IMR-90 (cell line): Measurements from ENCODE around the gene PSD. TPM values are rescaled to one million over a fixed set of nuclear protein-coding genes. Genes with fewer than 3 reads are reported as not detected.

ENCODE experiments used
- ATAC-seq: fragments of 200-7000 bp; cut with Tn5 transposase; 2 replicates; pipeline ENCODE4 v1.9.1; 2020; ENCODE audit warnings: low read depth, mild to moderate bottlenecking, moderate library complexity
- BruUV-seq: library from RNA; stranded (reverse); fragments of 400-500 nt; replicated peaks from 2 replicates; lab custom pipeline; 2021; lab: Mats Ljungman, UMichigan
- CTCF ChIA-PET: fragments of 300-600 bp; formaldehyde crosslinking; extraction: SDS; loops from one replicate; lab custom pipeline; 2021; ENCODE audit warnings: antibody characterized with exemption; lab: Yijun Ruan, JAX
- POLR2A ChIA-PET: fragments of 300-600 bp; sonication (Branson Sonifier 250); formaldehyde crosslinking; loops from one replicate; lab custom pipeline; 2022; ENCODE audit warnings: antibody characterized with exemption; ENCODE audit not compliant: unreplicated experiment; lab: Charles Lee
- DNase-seq: peaks from one replicate; pipeline ENCODE4 v3.0.0; 2013
- H2AFZ ChIP-seq: replicated peaks from 2 replicates; pipeline ENCODE3; 2013; ENCODE audit warnings: low read length, mild to moderate bottlenecking; ENCODE audit not compliant: poor library complexity
- H2AK5ac ChIP-seq: 2 replicates; pipeline ENCODE4 v1.6.1; 2013; ENCODE audit warnings: low read depth, low read length, inconsistent platforms
- H2AK9ac ChIP-seq: replicated peaks from 2 replicates; pipeline ENCODE3; 2013; ENCODE audit warnings: mild to moderate bottlenecking, low read depth, low read length, moderate library complexity; ENCODE audit not compliant: poor library complexity
- H2BK120ac ChIP-seq: 2 replicates; pipeline ENCODE4 v1.6.1; 2013; ENCODE audit warnings: low read depth, low read length, inconsistent platforms
- H2BK15ac ChIP-seq: 3 replicates; pipeline ENCODE4 v1.6.1; 2013; ENCODE audit warnings: low read depth, low read length, inconsistent platforms
- H2BK20ac ChIP-seq: 2 replicates; pipeline ENCODE4 v1.6.1; 2013; ENCODE audit warnings: low read depth, mild to moderate bottlenecking, inconsistent platforms, low read length, moderate library complexity
- H2BK5ac ChIP-seq: 2 replicates; pipeline ENCODE4 v1.6.1; 2013; ENCODE audit warnings: mild to moderate bottlenecking, low read depth, low read length, inconsistent platforms; ENCODE audit not compliant: poor library complexity, severe bottlenecking
- H3K14ac ChIP-seq: replicated peaks from 2 replicates; pipeline ENCODE4 v1.6.1; 2013; ENCODE audit warnings: low read depth, low read length, inconsistent platforms
- H3K18ac ChIP-seq: 2 replicates; pipeline ENCODE4 v1.6.1; 2013; ENCODE audit warnings: low read depth, low read length, control low read depth
- H3K23ac ChIP-seq: 2 replicates; pipeline ENCODE4 v1.6.1; 2013; ENCODE audit warnings: low read depth, low read length, inconsistent platforms
- H3K27ac ChIP-seq: 2 replicates; pipeline ENCODE4 v1.5.1; 2013; ENCODE audit warnings: mild to moderate bottlenecking, control low read depth, low read length; ENCODE audit not compliant: insufficient read depth
- H3K27me3 ChIP-seq: 2 replicates; pipeline ENCODE4 v1.6.1; 2013; ENCODE audit warnings: low read length; ENCODE audit not compliant: control insufficient read depth, insufficient read depth
- H3K36me3 ChIP-seq: 2 replicates; pipeline ENCODE4 v1.6.1; 2013; ENCODE audit warnings: low read length, mixed read lengths; ENCODE audit not compliant: control insufficient read depth, insufficient read depth
- H3K4ac ChIP-seq: 2 replicates; pipeline ENCODE4 v1.6.1; 2013; ENCODE audit warnings: low read depth, low read length, inconsistent platforms
- H3K4me1 ChIP-seq: 2 replicates; pipeline ENCODE4 v1.6.1; 2013; ENCODE audit warnings: low read length, mixed read lengths; ENCODE audit not compliant: control insufficient read depth, insufficient read depth
- H3K4me2 ChIP-seq: 2 replicates; pipeline ENCODE4 v1.6.1; 2013; ENCODE audit warnings: low read depth, mild to moderate bottlenecking, control low read depth, low read length, moderate library complexity
- H3K4me3 ChIP-seq: 2 replicates; pipeline ENCODE4 v1.5.1; 2013; ENCODE audit warnings: low read depth, mild to moderate bottlenecking, control low read depth, low read length, moderate library complexity; ENCODE audit not compliant: insufficient read depth
- H3K56ac ChIP-seq: 2 replicates; pipeline ENCODE4 v1.6.1; 2013; ENCODE audit warnings: low read length, inconsistent platforms; ENCODE audit not compliant: insufficient read depth; ENCODE audit errors: extremely low read depth
- H3K79me1 ChIP-seq, 2 experiments: 2 replicates each; pipeline ENCODE4 v1.6.1; 2013; ENCODE audit warnings: low read length in 2 of 2, inconsistent platforms in 1 of 2, low read depth in 1 of 2
- H3K9ac ChIP-seq: 2 replicates; pipeline ENCODE4 v1.6.1; 2013; ENCODE audit warnings: low read depth, low read length, control low read depth
- H3K9me1 ChIP-seq: 2 replicates; pipeline ENCODE4 v1.6.1; 2013; ENCODE audit warnings: low read length, inconsistent platforms; ENCODE audit not compliant: insufficient read depth
- H3K9me3 ChIP-seq: 2 replicates; pipeline ENCODE4 v1.6.1; 2013; ENCODE audit warnings: low read length; ENCODE audit not compliant: control insufficient read depth, insufficient read depth
- H4K20me1 ChIP-seq: 2 replicates; pipeline ENCODE4 v1.6.1; 2013; ENCODE audit warnings: low read length, inconsistent platforms; ENCODE audit not compliant: insufficient read depth
- H4K5ac ChIP-seq: 2 replicates; pipeline ENCODE4 v1.6.1; 2013; ENCODE audit warnings: mild to moderate bottlenecking, low read depth, low read length, control low read depth
- H4K8ac ChIP-seq, 2 experiments: 2 replicates each; pipeline ENCODE4 v1.6.1; 2013; ENCODE audit warnings: low read depth in 2 of 2, low read length in 2 of 2, control low read depth in 1 of 2, inconsistent platforms in 1 of 2
- H4K91ac ChIP-seq: 2 replicates; pipeline ENCODE4 v1.6.1; 2013; ENCODE audit warnings: low read depth, low read length, inconsistent platforms; ENCODE audit not compliant: insufficient read depth
- MAZ ChIP-seq: IDR thresholded peaks from 2 replicates; pipeline ENCODE4 v1.6.1; 2012; ENCODE audit warnings: low read depth, mild to moderate bottlenecking, low read length, improper control_type of control experiment, moderate library complexity, borderline replicate concordance
- MXI1 ChIP-seq: IDR thresholded peaks from 2 replicates; pipeline ENCODE4 v1.6.1; 2012; ENCODE audit warnings: low read depth, mild to moderate bottlenecking, low read length, moderate library complexity, borderline replicate concordance
- NFE2L2 ChIP-seq: fragments of 150-350 bp; IDR thresholded peaks from 2 replicates; pipeline ENCODE4 v1.6.1; 2016; ENCODE audit warnings: low read depth, mild to moderate bottlenecking, low read length
- POLR2A ChIP-seq: IDR thresholded peaks from 2 replicates; pipeline ENCODE4 v1.6.1; 2012; ENCODE audit warnings: mild to moderate bottlenecking, low read depth, low read length
- WGBS, 2 experiments: methylation state at CpG; one replicate each; pipeline versions ENCODE4 v1.1.5 to v1.1.7; 2013; ENCODE audit warnings: missing lambda C conversion rate in 2 of 2; ENCODE audit not compliant: insufficient read length in 1 of 2; ENCODE audit errors: extremely low coverage in 2 of 2; 5-methylcytosine and 5-hydroxymethylcytosine counted together
- dilution Hi-C: fragments of 300-500 bp; cut with HindIII; formaldehyde crosslinking; loops from one replicate; pipeline ENCODE4 v1.14.3; 2018; ENCODE audit warnings: low sequenced_read_pairs; ENCODE audit not compliant: unreplicated experiment
- in situ Hi-C: fragments of 300-500 bp; cut with MboI; formaldehyde crosslinking; loops from 3 replicates; pipeline ENCODE4 v1.14.3; 2019; ENCODE audit warnings: low sequenced_read_pairs, inconsistent platforms, mixed read lengths
- intact Hi-C: fragments of 100-400 bp; cut with micrococcal nuclease; formaldehyde crosslinking; loops from 2 replicates; pipeline ENCODE4 v1.10.0; 2022
- polyA plus RNA-seq, 3 experiments: library from polyadenylated mRNA; depleted of rRNA; stranded (reverse); fragments of >200 nt; gene quantifications; 2 replicates each; pipeline ENCODE4 v1.2.3, GENCODE V29; 2012; ENCODE audit warnings: low replicate concordance in 1 of 3
- total RNA-seq: library from RNA; depleted of rRNA; stranded (reverse); fragments of >200 nt; gene quantifications from 2 replicates; pipeline ENCODE4 v1.2.3, GENCODE V29; 2012

Gene PSD
- total and polyA plus RNA-seq, 2 of the 4 experiments (the other 2 are of a cell fraction): 2.0 to 4.4 TPM

- no CpG with 5 or more reads among the region's 1 CpG for WGBS, 2 experiments
- CTCF ChIA-PET: no interaction called here
- no TSS peak for BruUV-seq
Observed at GRCh38 chr10:102425444-102425843, 6.9 kb upstream of the PSD start.

More at GRCh38 chr10:102425444-102425843, 6.9 kb upstream of the PSD start:
- no peak overlapping the region for H3K27ac ChIP-seq
- H2BK20ac ChIP-seq: no peak overlapping the region
- H3K27me3 ChIP-seq: no peaks in the 10 kb centered on the region
- H3K4ac ChIP-seq: no peak overlapping the region
- no peak overlapping the region for H3K23ac ChIP-seq
- peaks cover 6% of the 10 kb centered on the region; the same call in 1 of the 2 replicates for H3K36me3 ChIP-seq
- H2BK120ac ChIP-seq: no peak overlapping the region
- dilution Hi-C loops: no loop called here
- no peak overlapping the region for H2AK5ac ChIP-seq
- no peak for ATAC-seq
- DNase-seq: no peak
- no peak overlapping the region for H3K9ac ChIP-seq
- H4K20me1 ChIP-seq: no peaks in the 10 kb centered on the region
- in situ Hi-C loops: no loop called here
- H3K4me1 ChIP-seq: peaks cover 6% of the 10 kb centered on the region
- POLR2A ChIA-PET: no interaction called here
- intact Hi-C loops: no loop called here
- no peak overlapping the region for H3K4me2 ChIP-seq
- no peak overlapping the region for H4K8ac ChIP-seq
- no peak for TF ChIP-seq POLR2A
- TF ChIP-seq MAZ: no peak
- TF ChIP-seq NFE2L2: no peak
- TF ChIP-seq MXI1: no peak
- H2BK15ac ChIP-seq: no peak overlapping the region
- H3K18ac ChIP-seq: no peak overlapping the region
- H3K9me1 ChIP-seq: 0 out of 2 replicates have a peak, but pooled peaks cover 4% of the 10 kb centered on the region
- H3K14ac ChIP-seq: no peak overlapping the region
- H3K4me3 ChIP-seq: no peak overlapping the region
- peaks cover 3 to 44% of the 10 kb centered on the region in 2 experiments; a peak in 3 of 4 replicates for H3K79me1 ChIP-seq
- H3K56ac ChIP-seq: no peak overlapping the region
- H4K91ac ChIP-seq: no peak overlapping the region
- no peak overlapping the region for H4K5ac ChIP-seq
- H2AFZ ChIP-seq: no peak overlapping the region
- no peaks in the 10 kb centered on the region for H3K9me3 ChIP-seq
- no peak overlapping the region for H2BK5ac ChIP-seq
- no peak overlapping the region for H2AK9ac ChIP-seq
